CD14-positive monocyte (primary cell): ENCODE data around the gene FAM221B. TPM values are rescaled to one million over a fixed set of nuclear protein-coding genes. Genes with fewer than 3 reads are reported as not detected.

Experiments used
- DNase-seq, 3 donors: peaks; one replicate each; pipeline ENCODE4 v3.0.0-alpha.2; 2011 to 2022
- H2AFZ ChIP-seq: 2 replicates; pipeline ENCODE4 v1.6.0; 2012; ENCODE audit warnings: mild to moderate bottlenecking, low read depth, low read length, inconsistent platforms; ENCODE audit not compliant: insufficient read depth, poor library complexity, severe bottlenecking
- H3K27ac ChIP-seq, 2 donors: 1 replicate in 1 of 2; 2 replicates in 1 of 2; pipeline ENCODE4 v1.5.1; 2012 to 2013; ENCODE audit warnings: low read length in 2 of 2, control low read depth in 1 of 2, inconsistent platforms in 1 of 2, low read depth in 1 of 2, mild to moderate bottlenecking in 1 of 2
- H3K27me3 ChIP-seq, 2 donors: one replicate each; pipeline versions ENCODE4 v1.6.0 to v1.6.1; 2011 to 2013; ENCODE audit warnings: low read length in 2 of 2; ENCODE audit not compliant: control insufficient read depth in 2 of 2, insufficient read depth in 2 of 2
- H3K36me3 ChIP-seq, 2 donors: replicated peaks in 1 of 2; 1 replicate in 1 of 2; 2 replicates in 1 of 2; pipeline versions ENCODE4 v1.5.1 to v1.6.1; 2012 to 2013; ENCODE audit warnings: low read length in 2 of 2, control low read depth in 1 of 2, inconsistent platforms in 1 of 2, mild to moderate bottlenecking in 1 of 2; ENCODE audit not compliant: insufficient read depth in 2 of 2, control insufficient read depth in 1 of 2
- H3K4me1 ChIP-seq, 2 donors: 1 replicate in 1 of 2; 2 replicates in 1 of 2; pipeline versions ENCODE4 v1.5.1 to v1.6.1; 2012 to 2013; ENCODE audit warnings: low read length in 2 of 2, control low read depth in 1 of 2, inconsistent platforms in 1 of 2, mild to moderate bottlenecking in 1 of 2, moderate library complexity in 1 of 2; ENCODE audit not compliant: insufficient read depth in 2 of 2, control insufficient read depth in 1 of 2
- H3K4me2 ChIP-seq: replicated peaks from 2 replicates; pipeline ENCODE3; 2012; ENCODE audit warnings: low read length, moderate library complexity, mild to moderate bottlenecking; ENCODE audit not compliant: poor library complexity, severe bottlenecking; ENCODE audit errors: extremely low read depth
- H3K4me3 ChIP-seq, 3 experiments: fragments of 200-600 bp in 1 of 3; sonication (generic) in 1 of 3; replicated peaks in 1 of 3; 1 replicate in 2 of 3; 2 replicates in 1 of 3; pipeline ENCODE4 v1.5.1; 2011 to 2013; ENCODE audit warnings: low read length in 3 of 3, mild to moderate bottlenecking in 3 of 3, control low read depth in 2 of 3, low read depth in 2 of 3, inconsistent platforms in 1 of 3, moderate library complexity in 1 of 3
- H3K79me2 ChIP-seq: 2 replicates; pipeline ENCODE4 v1.6.0; 2012; ENCODE audit warnings: mild to moderate bottlenecking, control low read depth, inconsistent platforms, low read length, moderate library complexity; ENCODE audit not compliant: insufficient read depth
- H3K9ac ChIP-seq: 2 replicates; pipeline ENCODE4 v1.6.0; 2017; ENCODE audit warnings: low read length, mild to moderate bottlenecking; ENCODE audit not compliant: insufficient read depth, poor library complexity, severe bottlenecking
- H3K9me3 ChIP-seq, 2 donors: replicated peaks in 1 of 2; 1 replicate in 1 of 2; 2 replicates in 1 of 2; pipeline versions ENCODE4 v1.5.1 to v1.6.1; 2012 to 2013; ENCODE audit warnings: low read length in 2 of 2, control low read depth in 1 of 2; ENCODE audit not compliant: control insufficient read depth in 1 of 2, insufficient read depth in 1 of 2
- H4K20me1 ChIP-seq: 2 replicates; pipeline ENCODE4 v1.6.0; 2012; ENCODE audit warnings: mild to moderate bottlenecking, low read length, control low read depth, moderate library complexity; ENCODE audit not compliant: insufficient read depth
- H3K27ac Mint-ChIP-seq, 7 donors: one replicate each; pipeline ENCODE4 v1.8.0; 2020; ENCODE audit warnings: mild to moderate bottlenecking in 7 of 7, mixed read lengths in 7 of 7, moderate library complexity in 6 of 7, inconsistent platforms in 2 of 7
- H3K27me3 Mint-ChIP-seq, 3 donors: one replicate each; pipeline ENCODE4 v1.8.0; 2021 to 2022; ENCODE audit warnings: low read depth in 3 of 3, mild to moderate bottlenecking in 3 of 3, mixed read lengths in 3 of 3, moderate library complexity in 3 of 3, inconsistent platforms in 1 of 3
- H3K36me3 Mint-ChIP-seq, 2 donors: one replicate each; pipeline ENCODE4 v1.8.0; 2020; ENCODE audit warnings: mixed read lengths in 2 of 2, inconsistent platforms in 1 of 2, mild to moderate bottlenecking in 1 of 2
- H3K4me1 Mint-ChIP-seq: one replicate; pipeline ENCODE4 v1.8.0; 2020; ENCODE audit warnings: mild to moderate bottlenecking, mixed read lengths
- H3K4me3 Mint-ChIP-seq, 2 donors: one replicate each; pipeline ENCODE4 v1.8.0; 2020; ENCODE audit warnings: mild to moderate bottlenecking in 2 of 2, mixed read lengths in 2 of 2, moderate library complexity in 1 of 2
- H3K9me3 Mint-ChIP-seq, 7 donors: one replicate each; pipeline ENCODE4 v1.8.0; 2020 to 2022; ENCODE audit warnings: mixed read lengths in 7 of 7, mild to moderate bottlenecking in 6 of 7, moderate library complexity in 6 of 7, inconsistent platforms in 2 of 7
- WGBS: methylation state at CpG from one replicate; pipeline ENCODE4 v1.1.5; 2013; ENCODE audit warnings: missing lambda C conversion rate; ENCODE audit not compliant: insufficient coverage; 5-methylcytosine and 5-hydroxymethylcytosine counted together
- intact Hi-C, 2 donors: fragments of 100-400 bp; cut with micrococcal nuclease; formaldehyde crosslinking; loops; one replicate each; pipeline versions ENCODE4 v1.15.0 to v1.15.1; 2023
- polyA plus RNA-seq, 3 donors: library from polyadenylated mRNA; depleted of rRNA in 1 of 3; unstranded in 2 of 3; stranded (reverse) in 1 of 3; fragments of 300-500 nt in 2 of 3; fragments of >200 nt in 1 of 3; fragmentation: Illumina TruSeq in 2 of 3; gene quantifications; 1 replicate in 2 of 3; 2 replicates in 1 of 3; pipeline ENCODE4 v1.2.3, GENCODE V29; 2012 to 2021
- TF ChIP-seq, protein P1 (sequence below): fragments of 200-600 bp; IDR thresholded peaks from one replicate; pipeline ENCODE4 v1.8.0; 2022; ENCODE audit warnings: antibody characterized with exemption, mild to moderate bottlenecking

FAM221B gene
- polyA plus RNA-seq, 3 donors = 0.05 to 0.63 TPM; not detected in 1

DNA sequence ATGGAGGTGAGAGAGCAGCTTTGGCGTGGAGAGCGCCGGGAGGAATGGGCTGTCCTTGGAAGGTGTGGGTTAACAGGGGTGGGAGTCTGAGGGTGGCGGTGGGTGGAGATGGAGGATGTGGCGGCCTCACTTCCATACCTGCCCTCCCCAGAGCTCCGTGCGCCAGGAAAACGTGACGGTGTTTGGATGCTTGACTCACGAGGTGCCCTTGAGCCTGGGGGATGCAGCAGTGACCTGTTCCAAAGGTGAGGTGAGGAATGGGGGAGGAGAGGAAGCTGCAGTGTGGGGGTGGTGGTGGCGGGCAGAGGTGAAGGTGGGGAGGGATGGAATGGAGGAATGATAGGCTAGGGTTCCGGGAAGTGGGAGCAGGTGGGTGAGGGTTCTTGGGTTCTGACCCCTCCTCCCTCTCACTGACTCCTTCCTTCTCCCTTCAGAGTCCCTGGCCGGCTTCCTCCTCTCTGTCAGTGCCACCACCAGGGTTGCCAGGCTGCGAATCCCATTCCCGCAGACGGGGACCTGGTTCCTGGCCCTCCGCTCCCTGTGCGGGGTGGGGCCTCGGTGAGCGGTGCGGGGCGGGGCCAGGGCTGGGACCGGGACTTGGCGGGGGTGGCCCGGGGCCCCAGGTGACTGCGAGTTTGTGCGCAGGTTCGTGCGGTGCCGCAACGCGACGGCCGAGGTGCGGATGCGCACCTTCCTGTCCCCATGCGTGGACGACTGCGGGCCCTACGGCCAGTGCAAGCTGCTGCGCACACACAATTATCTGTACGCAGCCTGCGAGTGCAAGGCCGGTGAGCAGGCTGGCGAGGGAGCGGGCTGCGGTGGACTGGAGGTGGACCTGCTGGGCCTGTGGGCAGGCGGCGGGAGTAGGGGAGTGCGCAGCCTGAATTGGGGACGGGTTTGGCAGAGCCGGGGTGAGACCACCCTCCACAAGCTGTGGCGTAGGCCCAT lies 17.6 kb upstream of the FAM221B start:
- Histone ChIP-seq H3K27me3 (peaks cover 9 to 27% of the 10 kb centered on the region in 2 donors), H3K27ac (peak overlapping the region; percentile 24 to 31), H3K4me1 (peaks cover 61 to 64% of the 10 kb centered on the region in 2 donors), H3K9ac (peak overlapping the region; percentile 9), H3K9me3 (no peaks in the 10 kb centered on the region), H3K4me2 (peak overlapping the region; percentile 65), H3K4me3 (peak overlapping the region in 1 of 3 experiments; percentile 40), H4K20me1 (no peaks in the 10 kb centered on the region), H2AFZ (peak overlapping the region; percentile 45), H3K36me3 (peaks cover 0 to 2% of the 10 kb centered on the region in 2 donors), H3K79me2 (no peaks in the 10 kb centered on the region)
- Mint-ChIP-seq H3K27ac (peak overlapping the region; percentile 90 to 100 (median 98)), H3K27me3 (peaks cover 19 to 41% (median 32%) of the 10 kb centered on the region in 3 donors), H3K36me3 (peaks cover 36 to 40% of the 10 kb centered on the region in 2 donors), H3K4me3 (peak overlapping the region; percentile 48 to 72), H3K4me1 (peaks cover 66% of the 10 kb centered on the region), H3K9me3 (peaks cover 0 to 2% (median 0%) of the 10 kb centered on the region in 7 donors)
- TF ChIP-seq, protein P1, sequence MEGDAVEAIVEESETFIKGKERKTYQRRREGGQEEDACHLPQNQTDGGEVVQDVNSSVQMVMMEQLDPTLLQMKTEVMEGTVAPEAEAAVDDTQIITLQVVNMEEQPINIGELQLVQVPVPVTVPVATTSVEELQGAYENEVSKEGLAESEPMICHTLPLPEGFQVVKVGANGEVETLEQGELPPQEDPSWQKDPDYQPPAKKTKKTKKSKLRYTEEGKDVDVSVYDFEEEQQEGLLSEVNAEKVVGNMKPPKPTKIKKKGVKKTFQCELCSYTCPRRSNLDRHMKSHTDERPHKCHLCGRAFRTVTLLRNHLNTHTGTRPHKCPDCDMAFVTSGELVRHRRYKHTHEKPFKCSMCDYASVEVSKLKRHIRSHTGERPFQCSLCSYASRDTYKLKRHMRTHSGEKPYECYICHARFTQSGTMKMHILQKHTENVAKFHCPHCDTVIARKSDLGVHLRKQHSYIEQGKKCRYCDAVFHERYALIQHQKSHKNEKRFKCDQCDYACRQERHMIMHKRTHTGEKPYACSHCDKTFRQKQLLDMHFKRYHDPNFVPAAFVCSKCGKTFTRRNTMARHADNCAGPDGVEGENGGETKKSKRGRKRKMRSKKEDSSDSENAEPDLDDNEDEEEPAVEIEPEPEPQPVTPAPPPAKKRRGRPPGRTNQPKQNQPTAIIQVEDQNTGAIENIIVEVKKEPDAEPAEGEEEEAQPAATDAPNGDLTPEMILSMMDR = no peak
- DNase-seq = peak in 1 of 3 donors; percentile 29
- intact Hi-C loops = loop anchor here in 1 of 2 donors (2.0 kb wide), 1 partner anchor 17 kb away; the partner anchor contains the start of genes FAM221B and TMEM8B
- WGBS = 59% methylated on average over 39 of the region's 53 CpGs

DNA sequence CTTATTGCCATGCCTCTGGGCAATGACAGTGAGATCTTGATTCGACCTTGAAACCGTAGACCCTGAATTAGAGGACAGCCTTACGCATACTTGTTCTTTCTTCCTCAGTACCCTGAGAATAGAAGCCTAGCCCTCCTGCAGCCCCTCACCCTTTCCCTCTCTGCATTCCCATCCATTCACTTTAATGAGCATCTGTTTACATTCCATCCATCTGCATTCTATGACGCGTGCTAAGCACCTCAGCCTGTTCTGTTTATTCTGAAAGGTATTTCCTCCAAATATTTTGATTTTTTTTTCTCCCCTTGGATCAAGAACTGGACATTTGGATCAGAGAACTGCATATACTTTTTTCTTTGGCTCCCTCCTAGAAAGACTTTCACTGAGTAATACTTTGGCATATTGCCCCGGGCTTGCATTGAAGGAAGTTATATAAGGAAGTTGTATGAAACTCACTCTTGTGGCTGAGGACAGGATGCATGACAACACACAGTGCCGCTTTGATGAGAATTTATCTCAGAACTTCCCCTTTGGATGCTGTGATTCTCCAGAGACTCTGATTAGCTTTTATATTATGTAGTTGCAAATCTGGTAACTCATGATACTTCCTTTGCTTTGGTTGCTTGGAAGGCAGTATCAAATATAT lies 16.2 kb upstream of the FAM221B start:
- Histone ChIP-seq H3K4me2 (peak overlapping the region; percentile 65), H3K36me3 (peaks cover 0 to 2% of the 10 kb centered on the region in 2 donors), H3K27ac (peak overlapping the region; percentile 72 to 78), H3K27me3 (peaks cover 7 to 15% of the 10 kb centered on the region in 2 donors), H3K4me1 (peaks cover 72 to 75% of the 10 kb centered on the region in 2 donors), H3K79me2 (no peaks in the 10 kb centered on the region), H3K4me3 (peak overlapping the region in 2 of 3 experiments; percentile 7 to 60), H2AFZ (no peak overlapping the region), H3K9ac (no peak overlapping the region), H4K20me1 (no peaks in the 10 kb centered on the region), H3K9me3 (no peaks in the 10 kb centered on the region)
- WGBS = 53% methylated on average over 5 of the region's 7 CpGs
- peak overlapping the region; percentile 63 to 93 for H3K4me3 Mint-ChIP-seq
- H3K4me1 Mint-ChIP-seq = peaks cover 75% of the 10 kb centered on the region
- peak; percentile 89 to 96 (median 96) for DNase-seq
- peaks cover 13 to 41% (median 25%) of the 10 kb centered on the region in 3 donors for H3K27me3 Mint-ChIP-seq
- intact Hi-C loops = loop anchor here in 1 of 2 donors (2.0 kb wide), 1 partner anchor 16 kb away; the partner anchor contains the start of genes FAM221B and TMEM8B
- H3K9me3 Mint-ChIP-seq = peaks cover 4 to 9% (median 7%) of the 10 kb centered on the region in 7 donors
- H3K36me3 Mint-ChIP-seq = peaks cover 44% of the 10 kb centered on the region in 2 donors
- TF ChIP-seq, protein P1 = no peak
- peak overlapping the region; percentile 90 to 100 (median 98) for H3K27ac Mint-ChIP-seq
